Activated naive CD4-positive, alpha-beta T cell treated with anti-CD3 and anti-CD28 coated beads, Interleukin-2, amount 10 ng/mL, durations not matched to agents 7 days and 5 days (primary cell): ENCODE data around the gene MAST1.
A peak's percentile ranks its signal among the peaks of the same experiment; 100 is the strongest.
"Not testable (repeated sequence)": the region's sequence is repeated elsewhere in the genome, so short reads cannot be mapped to it uniquely, and the experiment has no call there.

Experiments used
- CTCF ChIA-PET: fragments of 350-600 bp; sonication (Branson Sonifier 250); formaldehyde crosslinking; loops from one replicate; lab custom pipeline; 2021; ENCODE audit warnings: antibody characterized with exemption; lab: Charles Lee
- DNase-seq: peaks from one replicate; pipeline ENCODE4 v3.0.0-alpha.2; 2020
- H3K27ac Mint-ChIP-seq: one replicate; pipeline ENCODE4 v1.8.0; 2021; ENCODE audit warnings: mild to moderate bottlenecking, moderate library complexity, mixed read lengths
- H3K27me3 Mint-ChIP-seq: one replicate; pipeline ENCODE4 v1.8.0; 2021; ENCODE audit warnings: mild to moderate bottlenecking, mixed read lengths
- H3K36me3 Mint-ChIP-seq: one replicate; pipeline ENCODE4 v1.8.0; 2021; ENCODE audit warnings: mixed read lengths
- H3K4me1 Mint-ChIP-seq: one replicate; pipeline ENCODE4 v1.8.0; 2021; ENCODE audit warnings: mixed read lengths
- H3K4me3 Mint-ChIP-seq: one replicate; pipeline ENCODE4 v1.8.0; 2021; ENCODE audit warnings: mild to moderate bottlenecking, moderate library complexity, mixed read lengths
- H3K9me3 Mint-ChIP-seq: one replicate; pipeline ENCODE4 v1.8.0; 2021; ENCODE audit warnings: mixed read lengths

Gene MAST1

DNA sequence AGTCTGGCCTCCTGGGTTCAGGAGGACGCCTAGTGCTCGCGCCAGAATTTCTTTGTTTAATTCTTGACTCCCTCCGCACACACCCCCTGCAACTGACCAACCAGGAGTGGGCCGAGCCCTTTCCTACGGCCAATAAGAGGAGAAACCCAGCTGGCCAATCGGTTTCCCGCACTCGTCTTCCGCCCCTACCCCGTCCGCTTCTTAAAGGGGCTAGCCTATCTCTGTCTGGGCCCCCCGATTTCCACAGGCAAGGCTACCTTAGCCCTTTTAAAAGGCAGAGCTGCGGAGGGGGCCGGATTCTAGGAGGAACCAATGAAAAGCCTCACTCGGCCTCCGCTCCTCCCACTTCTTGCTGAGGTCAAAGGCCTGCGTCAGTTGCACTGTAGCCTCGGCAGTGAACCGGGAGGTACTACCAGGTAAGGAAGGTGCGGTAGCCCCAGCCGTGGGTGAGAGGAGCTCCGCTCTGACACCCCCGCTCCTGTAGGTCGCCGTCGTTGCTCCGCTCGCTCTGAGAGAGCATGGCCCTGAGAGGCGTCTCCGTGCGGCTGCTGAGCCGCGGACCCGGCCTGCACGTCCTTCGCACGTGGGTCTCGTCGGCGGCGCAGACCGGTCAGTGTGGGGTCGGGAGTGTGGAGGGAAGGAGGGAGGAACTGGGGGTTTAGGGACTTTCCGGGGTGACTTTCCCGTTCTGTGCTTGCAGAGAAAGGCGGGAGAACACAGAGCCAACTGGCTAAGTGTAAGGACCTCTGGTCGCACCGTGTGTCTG, 52.7 kb downstream of the MAST1 start, which contains the start of gene GCDH:
GCDH (plus strand) TSS at position 374 of the 766 bp plus-strand sequence; CDS start at position 519, 145 bp downstream.
- peak; percentile 99 for DNase-seq
- Mint-ChIP-seq H3K27me3 (no peaks in the 10 kb centered on the region), H3K27ac (peak within 1 kb of the TSS; percentile 94), H3K4me1 (peaks cover 39% of the 10 kb centered on the region), H3K36me3 (peaks cover 18% of the 10 kb centered on the region), H3K9me3 (no peaks in the 10 kb centered on the region), H3K4me3 (peak within 1 kb of the TSS; percentile 97)
- CTCF ChIA-PET: interaction anchor here (0.6 to 1.4 kb wide), 5 partner anchors 9 to 139 kb away, joined by 3 to 8 read pairs (median 3); partner anchors contain the start of genes DNASE2 and SYCE2

GRCh38 chr19:12891553-12892021, 53.3 kb downstream of the MAST1 start:
- Mint-ChIP-seq H3K27me3 (no peaks in the 10 kb centered on the region), H3K36me3 (peaks cover 18% of the 10 kb centered on the region), H3K4me3 (peak overlapping the region; percentile 97), H3K27ac (peak overlapping the region; percentile 94), H3K4me1 (peaks cover 33% of the 10 kb centered on the region), H3K9me3 (no peaks in the 10 kb centered on the region)
- CTCF ChIA-PET: interaction anchor here (0.8 to 1.4 kb wide), 2 partner anchors 73 to 74 kb away, joined by 3 to 8 read pairs; no protein-coding TSS in a partner anchor
- DNase-seq: no peak

GRCh38 chr19:12893582-12893981, 55.3 kb downstream of the MAST1 start:
- Mint-ChIP-seq H3K27ac (no peak overlapping the region), H3K27me3 (no peaks in the 10 kb centered on the region), H3K4me3 (peak overlapping the region; percentile 40), H3K4me1 (peaks cover 31% of the 10 kb centered on the region), H3K9me3 (no peaks in the 10 kb centered on the region), H3K36me3 (peaks cover 25% of the 10 kb centered on the region)
- no peak for DNase-seq
- CTCF ChIA-PET: no interaction called here

GRCh38 chr19:12896460-12896859, 58.1 kb downstream of the MAST1 start:
- peaks cover 28% of the 10 kb centered on the region for H3K36me3 Mint-ChIP-seq
- no peak overlapping the region for H3K27ac Mint-ChIP-seq
- H3K9me3 Mint-ChIP-seq: no peaks in the 10 kb centered on the region
- CTCF ChIA-PET: no interaction called here
- H3K27me3 Mint-ChIP-seq: no peaks in the 10 kb centered on the region
- DNase-seq: no peak
- H3K4me1 Mint-ChIP-seq: peaks cover 14% of the 10 kb centered on the region
- H3K4me3 Mint-ChIP-seq: no peak overlapping the region

- Mint-ChIP-seq H3K4me3 (no peak overlapping the region), H3K27me3 (no peaks in the 10 kb centered on the region), H3K9me3 (no peaks in the 10 kb centered on the region), H3K4me1 (no peaks in the 10 kb centered on the region), H3K36me3 (peaks cover 13% of the 10 kb centered on the region), H3K27ac (peak overlapping the region; percentile 42)
- no peak for DNase-seq
- CTCF ChIA-PET: interaction anchor here (1.4 kb wide), 1 partner anchor 27 kb away, joined by 3 read pairs; no protein-coding TSS in a partner anchor
Measured at GRCh38 chr19:12899891-12900518, 61.7 kb downstream of the MAST1 start.

DNA sequence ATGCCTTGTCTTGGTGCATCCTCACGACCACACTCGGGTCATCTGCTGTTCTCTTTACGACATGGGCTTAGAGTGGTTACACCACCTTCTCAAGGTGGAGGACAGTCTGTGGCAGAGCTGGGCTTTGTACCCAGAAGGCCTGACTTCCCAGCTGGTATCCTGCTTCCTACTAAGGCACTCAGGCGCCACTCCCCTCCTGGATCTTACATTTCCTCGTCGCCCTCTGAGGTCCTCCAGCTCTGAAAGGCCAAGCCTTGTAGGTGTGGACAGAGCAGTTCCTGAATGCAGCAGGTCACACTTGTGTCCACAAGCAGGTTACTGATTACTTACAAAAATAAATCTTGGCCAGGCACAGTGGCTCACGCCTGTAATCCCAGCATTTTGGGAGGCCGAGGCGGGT, 68.9 kb downstream of the MAST1 start:
- no peaks in the 10 kb centered on the region for H3K4me1 Mint-ChIP-seq
- no peak for DNase-seq
- H3K27ac Mint-ChIP-seq: no peak overlapping the region
- H3K4me3 Mint-ChIP-seq: no peak overlapping the region
- H3K36me3 Mint-ChIP-seq: no peaks in the 10 kb centered on the region
- CTCF ChIA-PET: interaction anchor here (0.7 to 1.3 kb wide), 2 partner anchors 8 to 58 kb away, joined by 3 read pairs; no protein-coding TSS in a partner anchor
- H3K27me3 Mint-ChIP-seq: no peaks in the 10 kb centered on the region
- no peaks in the 10 kb centered on the region for H3K9me3 Mint-ChIP-seq

DNA sequence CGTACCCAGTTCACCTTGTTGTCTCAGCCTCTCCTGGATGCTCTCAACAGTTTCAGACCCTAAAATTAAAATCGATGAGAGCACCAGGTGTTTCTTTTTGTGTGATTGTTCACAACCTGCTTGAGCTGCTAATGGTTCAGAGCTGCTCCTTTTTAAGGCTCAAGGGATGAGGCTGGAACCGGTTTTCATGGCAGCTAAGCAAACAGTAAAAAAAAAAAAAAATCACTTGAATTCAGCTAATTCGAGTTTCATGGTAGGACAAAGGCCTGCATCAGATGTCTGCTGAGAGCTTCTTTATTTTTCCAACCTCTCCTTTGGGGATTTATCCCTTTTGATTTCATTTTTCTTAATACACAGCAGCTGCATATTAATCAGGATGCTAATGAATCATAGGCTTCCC, 74.3 kb downstream of the MAST1 start:
- no peak for DNase-seq
- no peaks in the 10 kb centered on the region for H3K27me3 Mint-ChIP-seq

DNA sequence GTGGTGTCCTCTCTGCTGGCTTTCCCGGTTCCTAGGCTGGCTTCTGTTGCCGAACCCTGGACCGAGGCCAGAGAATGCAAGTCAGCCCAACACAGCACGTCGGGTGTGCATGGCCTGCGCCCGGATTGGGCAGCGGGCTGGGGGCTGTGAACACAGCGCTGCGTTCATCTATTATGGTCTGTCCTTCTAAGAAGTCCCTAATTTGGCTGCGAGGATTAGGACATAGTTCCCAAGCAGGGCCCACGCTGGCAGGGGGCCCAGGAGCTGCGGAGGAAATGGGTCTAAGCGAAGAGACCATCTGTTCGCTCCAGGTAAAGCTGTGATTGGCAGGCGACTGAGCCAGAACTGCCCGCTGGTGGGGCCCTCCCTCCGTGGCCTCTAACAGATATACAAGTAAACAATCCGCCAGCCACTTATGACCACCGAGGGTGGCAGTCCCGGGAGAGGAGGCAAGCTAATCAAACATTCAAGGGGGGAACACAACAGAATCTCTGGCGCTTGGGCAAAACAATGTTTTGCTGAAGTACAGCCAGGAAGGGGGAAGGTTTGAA, 74.8 kb downstream of the MAST1 start:
- no peak for DNase-seq
- Mint-ChIP-seq H3K9me3 (no peaks in the 10 kb centered on the region), H3K27me3 (no peaks in the 10 kb centered on the region), H3K27ac (peak overlapping the region; percentile 99), H3K36me3 (no peaks in the 10 kb centered on the region), H3K4me1 (peaks cover 30% of the 10 kb centered on the region), H3K4me3 (no peak overlapping the region)
- CTCF ChIA-PET: interaction anchor here (1.3 to 1.9 kb wide), 3 partner anchors 28 to 153 kb away, joined by 3 to 7 read pairs (median 7); no protein-coding TSS in a partner anchor

More for the DNA sequence above, 74.3 kb downstream of the MAST1 start:
- H3K9me3 Mint-ChIP-seq: no peaks in the 10 kb centered on the region
- peak overlapping the region; percentile 99 for H3K27ac Mint-ChIP-seq
- peaks cover 30% of the 10 kb centered on the region for H3K4me1 Mint-ChIP-seq
- H3K36me3 Mint-ChIP-seq: no peaks in the 10 kb centered on the region
- CTCF ChIA-PET: no interaction called here
- H3K4me3 Mint-ChIP-seq: no peak overlapping the region

DNA sequence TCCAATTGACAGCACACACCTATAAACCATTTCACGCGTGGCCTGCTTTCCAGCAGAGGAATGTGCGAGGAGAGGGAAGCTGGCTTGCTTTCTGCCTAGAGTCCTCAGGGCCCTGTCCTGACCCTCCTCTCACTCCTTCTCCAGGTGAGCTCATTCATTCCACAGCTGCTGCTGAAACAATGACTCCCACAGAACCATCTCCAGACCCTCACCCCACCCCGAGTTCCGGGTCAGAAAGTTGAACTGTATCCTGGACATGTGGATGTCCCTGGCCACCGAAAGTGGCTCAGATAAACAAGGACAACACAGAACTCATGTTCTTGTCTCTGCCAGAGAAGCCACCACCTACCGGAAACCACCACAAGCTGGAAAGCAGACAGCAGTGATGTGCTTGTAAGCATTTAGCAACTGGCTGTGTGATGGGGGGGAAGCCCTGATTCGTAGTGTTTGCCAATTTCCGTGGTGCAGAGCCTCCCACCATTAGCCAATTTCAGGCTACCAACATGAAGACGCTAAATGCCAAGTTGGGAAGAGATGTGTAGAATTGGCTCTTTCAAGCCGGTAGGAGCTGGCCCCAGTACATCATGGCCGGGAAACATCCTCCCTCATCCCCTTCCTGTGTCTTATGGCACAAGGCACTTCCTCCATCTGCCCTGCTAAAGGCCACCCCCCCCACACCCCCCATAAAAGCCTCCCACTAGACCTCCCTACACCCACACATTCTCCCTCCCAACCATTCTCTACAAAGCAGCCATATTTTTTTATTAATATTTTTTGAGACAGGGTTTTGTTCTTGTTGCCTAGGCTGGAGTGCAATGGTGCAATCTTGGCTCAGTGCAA, 75.8 kb downstream of the MAST1 start:
- peaks cover 37% of the 10 kb centered on the region for H3K4me1 Mint-ChIP-seq
- CTCF ChIA-PET: interaction anchor here (0.8 to 1.9 kb wide), 5 partner anchors 19 to 154 kb away, joined by 3 to 7 read pairs (median 6); partner anchors contain the start of gene FARSA
- peaks cover 3% of the 10 kb centered on the region for H3K36me3 Mint-ChIP-seq
- H3K4me3 Mint-ChIP-seq: peak overlapping the region; percentile 59
- H3K27me3 Mint-ChIP-seq: peaks cover 3% of the 10 kb centered on the region
- peak; percentile 79 for DNase-seq
- peaks cover 3% of the 10 kb centered on the region for H3K9me3 Mint-ChIP-seq
- H3K27ac Mint-ChIP-seq: peak overlapping the region; percentile 99

DNA sequence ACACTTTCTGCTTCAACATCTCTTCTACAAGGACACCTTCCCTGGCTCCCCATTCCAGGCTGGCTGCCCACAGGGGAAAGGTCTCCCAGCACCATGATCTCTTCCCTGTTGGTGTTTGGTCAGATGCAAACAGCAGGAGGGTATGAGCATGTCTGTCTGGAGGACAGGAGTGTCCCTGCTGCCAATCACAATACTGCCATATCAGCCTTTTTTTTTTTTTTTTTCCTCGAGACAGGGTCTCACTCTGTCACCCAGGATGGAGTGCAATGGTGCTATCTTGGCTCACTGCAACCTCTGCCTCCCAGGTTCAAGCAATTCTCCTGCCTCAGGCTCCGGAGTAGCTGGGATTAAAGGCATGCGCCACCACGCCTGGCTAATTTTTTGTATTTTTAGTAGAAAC, 77.5 kb downstream of the MAST1 start:
- not testable (repeated sequence) for H3K9me3 Mint-ChIP-seq, H3K4me3 Mint-ChIP-seq, H3K36me3 Mint-ChIP-seq, H3K27me3 Mint-ChIP-seq, DNase-seq
- CTCF ChIA-PET: interaction anchor here (2.3 kb wide), 1 partner anchor 30 kb away, joined by 9 read pairs; no protein-coding TSS in a partner anchor
- peaks cover 46% of the 10 kb centered on the region for H3K4me1 Mint-ChIP-seq
- peak overlapping the region; percentile 75 for H3K27ac Mint-ChIP-seq

- peaks cover 43% of the 10 kb centered on the region for H3K4me1 Mint-ChIP-seq
- peaks cover 16% of the 10 kb centered on the region for H3K36me3 Mint-ChIP-seq
- CTCF ChIA-PET: no interaction called here
- peaks cover 6% of the 10 kb centered on the region for H3K27me3 Mint-ChIP-seq
- peaks cover 4% of the 10 kb centered on the region for H3K9me3 Mint-ChIP-seq
- no peak for DNase-seq
- peak overlapping the region; percentile 76 for H3K4me3 Mint-ChIP-seq
- peak overlapping the region; percentile 92 for H3K27ac Mint-ChIP-seq
Measured at GRCh38 chr19:12918253-12918652, 79.9 kb downstream of the MAST1 start.

GRCh38 chr19:12921047-12921446, 82.7 kb downstream of the MAST1 start:
- H3K27me3 Mint-ChIP-seq: peaks cover 6% of the 10 kb centered on the region
- no peak overlapping the region for H3K4me3 Mint-ChIP-seq
- H3K36me3 Mint-ChIP-seq: peaks cover 35% of the 10 kb centered on the region
- H3K9me3 Mint-ChIP-seq: peaks cover 4% of the 10 kb centered on the region
- CTCF ChIA-PET: interaction anchor here (0.7 to 1.3 kb wide), 2 partner anchors 36 to 44 kb away, joined by 3 to 4 read pairs; no protein-coding TSS in a partner anchor
- H3K27ac Mint-ChIP-seq: peak overlapping the region; percentile 69
- peaks cover 20% of the 10 kb centered on the region for H3K4me1 Mint-ChIP-seq
- no peak for DNase-seq

DNA sequence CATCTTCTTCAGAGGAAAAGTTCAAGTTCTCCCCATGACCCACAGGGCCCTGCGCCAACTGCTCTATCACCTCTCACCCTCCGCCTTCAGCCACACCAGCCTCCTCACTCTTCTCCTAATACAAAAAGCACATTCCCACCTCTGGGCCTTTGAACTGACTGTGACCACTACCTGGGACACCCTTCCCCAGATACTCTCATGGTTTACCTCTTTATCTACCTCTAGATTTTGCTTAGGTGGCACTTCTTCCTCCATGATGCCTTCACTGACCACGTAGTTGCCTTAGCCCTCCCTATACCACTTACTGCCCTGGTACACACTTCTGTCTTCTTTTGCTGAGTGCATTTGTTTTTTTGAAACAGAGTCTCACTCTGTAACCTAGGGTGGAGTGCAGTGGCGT, 84.6 kb downstream of the MAST1 start:
- peaks cover 16% of the 10 kb centered on the region for H3K4me1 Mint-ChIP-seq
- no peak overlapping the region for H3K4me3 Mint-ChIP-seq
- DNase-seq: no peak
- H3K36me3 Mint-ChIP-seq: peaks cover 46% of the 10 kb centered on the region
- no peak overlapping the region for H3K27ac Mint-ChIP-seq
- H3K9me3 Mint-ChIP-seq: peaks cover 4% of the 10 kb centered on the region
- CTCF ChIA-PET: no interaction called here
- peaks cover 6% of the 10 kb centered on the region for H3K27me3 Mint-ChIP-seq
